Measurements from ENCODE around the gene AP1M1.

The AP1M1 gene

GRCh38 chr19:16257509-16258002 is 59.8 kb downstream of the AP1M1 start:
- Histone ChIP-seq H2AK5ac (ENCODE audit: low read length) (no peak overlapping the region), H3K18ac (ENCODE audit: low read length) (no peak overlapping the region), H2BK120ac (ENCODE audit: insufficient read depth, low read length, poor library complexity) (no peak overlapping the region), H3K36me3 (ENCODE audit: control insufficient read depth in 1 of 2, insufficient read depth in 2 of 2, low read length in 2 of 2) (no peaks in the 10 kb centered on the region), H3K79me1 (ENCODE audit: low read length) (no peaks in the 10 kb centered on the region), H4K91ac (ENCODE audit: low read depth, low read length) (no peak overlapping the region), H2BK12ac (ENCODE audit: low read length) (no peak overlapping the region), H4K12ac (ENCODE audit: low read depth, low read length) (no peak overlapping the region), H2AFZ (ENCODE audit: insufficient read depth, low read length, poor library complexity) (no peak overlapping the region), H3K23ac (ENCODE audit: low read length) (no peak overlapping the region), H3K14ac (ENCODE audit: low read length) (no peak overlapping the region), H3K4me2 (ENCODE audit: low read length) (no peak overlapping the region), H3K27ac (ENCODE audit: low read depth, low read length) (no peak overlapping the region), H3K9ac (ENCODE audit: low read length) (no peak overlapping the region), H2BK5ac (ENCODE audit: low read depth, low read length, poor library complexity) (no peak overlapping the region), H4K8ac (ENCODE audit: low read depth, low read length) (no peak overlapping the region), H3K9me3 (ENCODE audit: insufficient read depth, low read depth, low read length) (peaks cover 4% of the 10 kb centered on the region), H3K4me1 (ENCODE audit: control insufficient read depth in 1 of 2, insufficient read depth in 2 of 2, low read length in 2 of 2) (peaks cover 0 to 2% of the 10 kb centered on the region in 2 experiments), H3K79me2 (ENCODE audit: control insufficient read depth, insufficient read depth, low read length, poor library complexity) (no peaks in the 10 kb centered on the region), H3K27me3 (ENCODE audit: insufficient read depth, low read length) (no peaks in the 10 kb centered on the region), H3K4me3 (ENCODE audit: low read depth, low read length) (no peak overlapping the region), H3K4ac (ENCODE audit: low read depth, low read length) (no peak overlapping the region)
- no CpG with 5 or more reads among the region's 8 CpGs for WGBS (ENCODE audit: extremely low coverage, insufficient coverage, insufficient read length)
- no peak for DNase-seq

DNA sequence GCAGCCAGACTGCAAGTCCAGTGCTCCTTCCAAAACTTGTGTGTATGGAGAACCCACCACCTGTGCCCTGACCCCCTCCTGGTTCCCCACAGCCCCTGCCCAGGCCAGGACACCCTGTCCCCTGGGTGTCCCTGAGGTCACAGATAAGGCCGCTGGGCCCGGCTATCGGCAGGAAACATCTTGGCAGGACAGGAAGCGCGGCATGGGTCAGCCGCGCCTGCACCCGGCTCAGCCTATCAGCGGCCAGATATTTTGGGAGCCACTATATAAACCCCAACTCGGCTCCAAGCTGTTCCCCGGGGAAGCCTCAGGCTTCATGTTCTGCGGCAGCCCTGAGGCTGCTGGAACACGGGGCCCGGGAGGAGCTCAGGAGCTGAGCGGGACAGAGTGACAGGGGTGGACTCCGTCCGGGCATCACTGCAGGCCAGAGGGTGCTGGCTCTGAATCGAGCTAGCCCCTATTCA is 60.8 kb downstream of the AP1M1 start:
- H3K23ac ChIP-seq (ENCODE audit: low read length): no peak overlapping the region
- H3K4me3 ChIP-seq (ENCODE audit: low read depth, low read length): no peak overlapping the region
- H3K27me3 ChIP-seq (ENCODE audit: insufficient read depth, low read length): no peaks in the 10 kb centered on the region
- H3K9me3 ChIP-seq (ENCODE audit: insufficient read depth, low read depth, low read length): peaks cover 4% of the 10 kb centered on the region
- no peak overlapping the region for H2AK5ac ChIP-seq (ENCODE audit: low read length)
- no peak overlapping the region for H4K8ac ChIP-seq (ENCODE audit: low read depth, low read length)
- no peaks in the 10 kb centered on the region for H3K79me2 ChIP-seq (ENCODE audit: control insufficient read depth, insufficient read depth, low read length, poor library complexity)
- H3K36me3 ChIP-seq (ENCODE audit: control insufficient read depth in 1 of 2, insufficient read depth in 2 of 2, low read length in 2 of 2): no peaks in the 10 kb centered on the region
- no peak overlapping the region for H3K4ac ChIP-seq (ENCODE audit: low read depth, low read length)
- no peak for DNase-seq
- H3K18ac ChIP-seq (ENCODE audit: low read length): no peak overlapping the region
- no peak overlapping the region for H2BK5ac ChIP-seq (ENCODE audit: low read depth, low read length, poor library complexity)
- H2AFZ ChIP-seq (ENCODE audit: insufficient read depth, low read length, poor library complexity): no peak overlapping the region
- H4K12ac ChIP-seq (ENCODE audit: low read depth, low read length): no peak overlapping the region
- peaks cover 0 to 2% of the 10 kb centered on the region in 2 experiments for H3K4me1 ChIP-seq (ENCODE audit: control insufficient read depth in 1 of 2, insufficient read depth in 2 of 2, low read length in 2 of 2)
- H3K14ac ChIP-seq (ENCODE audit: low read length): no peak overlapping the region
- H3K9ac ChIP-seq (ENCODE audit: low read length): no peak overlapping the region
- H3K79me1 ChIP-seq (ENCODE audit: low read length): no peaks in the 10 kb centered on the region
- no peak overlapping the region for H4K91ac ChIP-seq (ENCODE audit: low read depth, low read length)
- no CpG with 5 or more reads among the region's 18 CpGs for WGBS (ENCODE audit: extremely low coverage, insufficient coverage, insufficient read length)
- no peak overlapping the region for H3K4me2 ChIP-seq (ENCODE audit: low read length)
- no peak overlapping the region for H3K27ac ChIP-seq (ENCODE audit: low read depth, low read length)
- H2BK120ac ChIP-seq (ENCODE audit: insufficient read depth, low read length, poor library complexity): no peak overlapping the region
- H2BK12ac ChIP-seq (ENCODE audit: low read length): no peak overlapping the region

DNA sequence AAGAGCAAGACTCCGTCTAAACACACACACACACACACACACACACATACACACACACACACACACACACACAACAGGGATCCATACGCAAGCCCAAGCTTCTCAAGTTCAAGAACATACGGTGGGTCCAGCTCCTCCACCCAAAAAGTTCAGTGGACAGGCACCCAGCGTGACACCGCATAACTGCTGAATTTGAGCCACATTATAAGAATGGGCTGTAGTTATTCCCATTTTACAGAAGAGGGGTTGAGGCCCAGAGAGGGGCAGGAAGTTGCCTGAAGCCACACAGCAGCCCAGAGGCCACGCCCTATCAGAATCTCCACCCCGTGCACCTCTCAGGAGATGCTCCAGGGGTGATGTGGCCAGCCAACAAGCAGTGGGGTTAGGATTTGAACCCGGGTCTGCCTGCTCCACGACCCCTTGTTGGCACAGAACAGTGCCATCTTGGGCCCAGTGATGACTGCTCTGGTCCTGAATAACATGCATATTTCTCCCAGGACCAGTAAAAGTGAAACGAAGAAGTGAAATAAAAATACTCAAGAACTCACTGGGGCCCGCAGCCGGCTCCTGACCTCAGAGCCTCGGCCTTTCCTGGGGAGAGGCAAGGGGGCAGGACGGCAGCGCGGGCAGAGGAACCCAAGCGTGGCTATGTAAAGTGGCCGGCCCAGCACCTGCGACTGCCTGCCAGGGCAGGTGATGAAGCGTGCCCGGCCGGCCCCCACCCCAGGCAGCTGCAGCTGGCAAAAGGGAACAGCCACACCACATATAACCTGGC is 61.9 kb downstream of the AP1M1 start:
- H2AK5ac ChIP-seq (ENCODE audit: low read length): no peak overlapping the region
- no peak overlapping the region for H3K18ac ChIP-seq (ENCODE audit: low read length)
- WGBS (ENCODE audit: extremely low coverage, insufficient coverage, insufficient read length): no CpG with 5 or more reads among the region's 22 CpGs
- H3K27me3 ChIP-seq (ENCODE audit: insufficient read depth, low read length): no peaks in the 10 kb centered on the region
- H2AFZ ChIP-seq (ENCODE audit: insufficient read depth, low read length, poor library complexity): no peak overlapping the region
- H4K12ac ChIP-seq (ENCODE audit: low read depth, low read length): no peak overlapping the region
- H3K9me3 ChIP-seq (ENCODE audit: insufficient read depth, low read depth, low read length): peaks cover 4% of the 10 kb centered on the region
- H4K91ac ChIP-seq (ENCODE audit: low read depth, low read length): no peak overlapping the region
- H3K23ac ChIP-seq (ENCODE audit: low read length): no peak overlapping the region
- no peak overlapping the region for H2BK5ac ChIP-seq (ENCODE audit: low read depth, low read length, poor library complexity)
- no peaks in the 10 kb centered on the region for H3K79me2 ChIP-seq (ENCODE audit: control insufficient read depth, insufficient read depth, low read length, poor library complexity)
- no peak overlapping the region for H3K27ac ChIP-seq (ENCODE audit: low read depth, low read length)
- H3K79me1 ChIP-seq (ENCODE audit: low read length): no peaks in the 10 kb centered on the region
- H3K4me1 ChIP-seq (ENCODE audit: control insufficient read depth in 1 of 2, insufficient read depth in 2 of 2, low read length in 2 of 2): no peaks in the 10 kb centered on the region
- H3K4ac ChIP-seq (ENCODE audit: low read depth, low read length): no peak overlapping the region
- no peak overlapping the region for H2BK120ac ChIP-seq (ENCODE audit: insufficient read depth, low read length, poor library complexity)
- no peak overlapping the region for H3K4me3 ChIP-seq (ENCODE audit: low read depth, low read length)
- H3K9ac ChIP-seq (ENCODE audit: low read length): no peak overlapping the region
- no peaks in the 10 kb centered on the region for H3K36me3 ChIP-seq (ENCODE audit: control insufficient read depth in 1 of 2, insufficient read depth in 2 of 2, low read length in 2 of 2)
- H3K14ac ChIP-seq (ENCODE audit: low read length): no peak overlapping the region
- no peak overlapping the region for H4K8ac ChIP-seq (ENCODE audit: low read depth, low read length)
- H3K4me2 ChIP-seq (ENCODE audit: low read length): no peak overlapping the region
- DNase-seq: no peak
- H2BK12ac ChIP-seq (ENCODE audit: low read length): no peak overlapping the region

DNA sequence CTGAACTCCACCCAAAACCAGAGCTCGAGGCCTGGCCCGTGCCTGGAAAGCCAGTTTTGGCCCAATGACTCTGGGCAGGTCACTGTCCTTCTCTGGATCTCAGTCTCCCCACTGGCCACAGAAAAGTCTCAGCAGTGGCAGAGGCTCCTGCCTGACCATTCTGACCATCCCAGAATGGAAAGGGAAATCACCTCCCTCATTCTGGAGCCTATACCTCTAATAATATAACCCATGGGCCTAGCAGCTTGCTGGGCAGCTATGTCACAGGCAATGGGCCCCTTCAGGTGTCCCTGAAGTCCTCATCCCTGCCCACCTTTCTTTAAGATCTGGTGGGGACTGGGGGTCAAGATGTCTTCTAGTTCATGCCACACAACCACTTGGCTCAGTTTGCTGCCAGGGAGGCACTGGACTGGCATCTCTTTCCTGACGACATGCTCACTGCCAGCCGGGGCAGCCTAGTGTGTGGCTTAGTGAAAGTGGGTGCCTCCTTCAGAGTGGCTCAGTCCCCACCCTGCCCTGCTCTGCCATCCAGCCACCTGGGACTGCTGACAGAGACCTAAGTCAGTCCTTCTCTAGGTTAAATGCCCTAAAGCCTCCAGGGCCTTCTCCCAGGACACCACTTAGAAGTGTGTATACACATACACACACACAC is 62.6 kb downstream of the AP1M1 start:
- H2BK5ac ChIP-seq (ENCODE audit: low read depth, low read length, poor library complexity): no peak overlapping the region
- H3K9ac ChIP-seq (ENCODE audit: low read length): no peak overlapping the region
- H4K91ac ChIP-seq (ENCODE audit: low read depth, low read length): no peak overlapping the region
- H3K4me1 ChIP-seq (ENCODE audit: control insufficient read depth in 1 of 2, insufficient read depth in 2 of 2, low read length in 2 of 2): no peaks in the 10 kb centered on the region
- no peaks in the 10 kb centered on the region for H3K27me3 ChIP-seq (ENCODE audit: insufficient read depth, low read length)
- H2AFZ ChIP-seq (ENCODE audit: insufficient read depth, low read length, poor library complexity): no peak overlapping the region
- no peak overlapping the region for H2AK5ac ChIP-seq (ENCODE audit: low read length)
- no peak overlapping the region for H2BK120ac ChIP-seq (ENCODE audit: insufficient read depth, low read length, poor library complexity)
- no peaks in the 10 kb centered on the region for H3K79me2 ChIP-seq (ENCODE audit: control insufficient read depth, insufficient read depth, low read length, poor library complexity)
- peaks cover 2% of the 10 kb centered on the region for H3K9me3 ChIP-seq (ENCODE audit: insufficient read depth, low read depth, low read length)
- no peak overlapping the region for H3K27ac ChIP-seq (ENCODE audit: low read depth, low read length)
- no peak overlapping the region for H3K14ac ChIP-seq (ENCODE audit: low read length)
- no peaks in the 10 kb centered on the region for H3K79me1 ChIP-seq (ENCODE audit: low read length)
- no peak overlapping the region for H3K4ac ChIP-seq (ENCODE audit: low read depth, low read length)
- H3K4me3 ChIP-seq (ENCODE audit: low read depth, low read length): no peak overlapping the region
- no peaks in the 10 kb centered on the region for H3K36me3 ChIP-seq (ENCODE audit: control insufficient read depth in 1 of 2, insufficient read depth in 2 of 2, low read length in 2 of 2)
- no peak overlapping the region for H2BK12ac ChIP-seq (ENCODE audit: low read length)
- DNase-seq: no peak
- no peak overlapping the region for H3K23ac ChIP-seq (ENCODE audit: low read length)
- H4K12ac ChIP-seq (ENCODE audit: low read depth, low read length): no peak overlapping the region
- no CpG with 5 or more reads among the region's 4 CpGs for WGBS (ENCODE audit: extremely low coverage, insufficient coverage, insufficient read length)
- H3K18ac ChIP-seq (ENCODE audit: low read length): no peak overlapping the region
- no peak overlapping the region for H3K4me2 ChIP-seq (ENCODE audit: low read length)
- no peak overlapping the region for H4K8ac ChIP-seq (ENCODE audit: low read depth, low read length)

Data from trophoblast cell (in vitro differentiated cells and primary cell).